ENCODE results near the gene FGD2.
"Not testable (repeated sequence)": the region's sequence is repeated elsewhere in the genome, so short reads cannot be mapped to it uniquely, and the experiment has no call there.

FGD2 gene

GRCh38 chr6:37054580-37054979, 49.1 kb downstream of the FGD2 start:
- TF ChIP-seq CTCF (conservative IDR thresholded peaks at IDR 0.05; ENCODE audit: control insufficient read depth, insufficient read depth, low read depth, low read length) = no peak
- no peak overlapping the region for H3K4me3 ChIP-seq (ENCODE audit: control insufficient read depth, low read depth, low read length)
- no peak for DNase-seq (ENCODE audit: low read depth)

GRCh38 chr6:37056112-37056403, 50.6 kb downstream of the FGD2 start:
- H3K4me3 ChIP-seq (ENCODE audit: control insufficient read depth, low read depth, low read length) = no peak overlapping the region
- no peak for DNase-seq (ENCODE audit: low read depth)
- TF ChIP-seq CTCF (conservative IDR thresholded peaks at IDR 0.05; ENCODE audit: control insufficient read depth, insufficient read depth, low read depth, low read length) = no peak

GRCh38 chr6:37056439-37057127, 51.1 kb downstream of the FGD2 start:
- no peak for TF ChIP-seq CTCF (conservative IDR thresholded peaks at IDR 0.05; ENCODE audit: control insufficient read depth, insufficient read depth, low read depth, low read length)
- no peak overlapping the region for H3K4me3 ChIP-seq (ENCODE audit: control insufficient read depth, low read depth, low read length)
- DNase-seq (ENCODE audit: low read depth) = peak; percentile 26

- H3K4me3 ChIP-seq (ENCODE audit: control insufficient read depth, low read depth, low read length) = no peak overlapping the region
- no peak for DNase-seq (ENCODE audit: low read depth)
- no peak for TF ChIP-seq CTCF (conservative IDR thresholded peaks at IDR 0.05; ENCODE audit: control insufficient read depth, insufficient read depth, low read depth, low read length)
Observed at GRCh38 chr6:37057128-37057471, 51.6 kb downstream of the FGD2 start.

- no peak for DNase-seq (ENCODE audit: low read depth)
- no peak overlapping the region for H3K4me3 ChIP-seq (ENCODE audit: control insufficient read depth, low read depth, low read length)
- TF ChIP-seq CTCF (conservative IDR thresholded peaks at IDR 0.05; ENCODE audit: control insufficient read depth, insufficient read depth, low read depth, low read length) = no peak
Observed at GRCh38 chr6:37057678-37058077, 52.2 kb downstream of the FGD2 start.

- no peak for TF ChIP-seq CTCF (conservative IDR thresholded peaks at IDR 0.05; ENCODE audit: control insufficient read depth, insufficient read depth, low read depth, low read length)
- no peak overlapping the region for H3K4me3 ChIP-seq (ENCODE audit: control insufficient read depth, low read depth, low read length)
- peak; percentile 80 for DNase-seq (ENCODE audit: low read depth)
Observed at GRCh38 chr6:37058084-37058586, 52.7 kb downstream of the FGD2 start.

GRCh38 chr6:37058984-37059343, 53.5 kb downstream of the FGD2 start:
- DNase-seq (ENCODE audit: low read depth); H3K4me3 ChIP-seq (ENCODE audit: control insufficient read depth, low read depth, low read length): not testable (repeated sequence)
